Esophagus squamous epithelium (tissue), 5 donors: ENCODE data around the gene NOD1. TPM values are rescaled to one million over a fixed set of nuclear protein-coding genes. Genes with fewer than 3 reads are reported as not detected.

ENCODE experiments used
- DNase-seq: peaks from one replicate; lab custom pipeline; 2025; lab: John Stamatoyannopoulos, UW
- H3K27ac ChIP-seq, 4 donors: fragments of 200-600 bp; sonication (generic); one replicate each; pipeline ENCODE4 v1.5.1; 2016 to 2019; ENCODE audit warnings: mild to moderate bottlenecking in 1 of 4
- H3K27me3 ChIP-seq, 4 donors: fragments of 200-600 bp; sonication (generic); 1 replicate in 3 of 4; 2 replicates in 1 of 4; pipeline versions ENCODE4 v1.5.1 to v1.6.0; 2017 to 2021; ENCODE audit warnings: antibody characterized with exemption in 1 of 4
- H3K36me3 ChIP-seq, 3 donors: fragments of 200-600 bp; sonication (generic); one replicate each; pipeline ENCODE4 v1.5.1; 2016 to 2019
- H3K4me1 ChIP-seq, 3 donors: fragments of 200-600 bp; sonication (generic); one replicate each; pipeline ENCODE4 v1.5.1; 2017 to 2019
- H3K4me3 ChIP-seq, 4 donors: fragments of 200-600 bp; sonication (generic); 1 replicate in 3 of 4; 2 replicates in 1 of 4; pipeline ENCODE4 v1.5.1; 2016 to 2019; ENCODE audit warnings: mild to moderate bottlenecking in 2 of 4, moderate library complexity in 1 of 4
- H3K9me3 ChIP-seq, 3 donors: fragments of 200-600 bp; sonication (generic); one replicate each; pipeline ENCODE4 v1.5.1; 2016 to 2019
- POLR2A ChIP-seq, 4 donors: fragments of 450-650 bp; IDR thresholded peaks; one replicate each; pipeline ENCODE4 v1.6.1; 2017; ENCODE audit warnings: antibody characterized with exemption in 4 of 4, mild to moderate bottlenecking in 4 of 4, moderate library complexity in 3 of 4
- WGBS, 2 donors: methylation state at CpG; one replicate each; pipeline ENCODE4 v1.1.5; 2018; 5-methylcytosine and 5-hydroxymethylcytosine counted together
- intact Hi-C: fragments of 100-400 bp; cut with DNase I; formaldehyde crosslinking; loops from one replicate; pipeline ENCODE4 v1.15.0; 2022
- total RNA-seq, 4 donors: library from RNA; depleted of rRNA; stranded (reverse); fragments of >200 nt; gene quantifications; one replicate each; pipeline ENCODE4 v1.1.0, GENCODE V29; 2016
- TF ChIP-seq, protein P1 (sequence below), 6 experiments: fragments of 450-650 bp in 4 of 6; fragments of 200-600 bp in 2 of 6; sonication (generic) in 2 of 6; IDR thresholded peaks; one replicate each; pipeline ENCODE4 v1.5.1; 2016 to 2019; ENCODE audit warnings: antibody characterized with exemption in 6 of 6, mild to moderate bottlenecking in 4 of 6, moderate library complexity in 4 of 6
- donor health status: DM: yes; HTN: yes; CAD: no.

The NOD1 gene
- total RNA-seq, 4 donors from 2014 or later = 4.2 to 13.0 (median 6.2) TPM

- H3K4me3 ChIP-seq = peak overlapping the region in 1 of 4 donors; percentile 27
- no peak for TF ChIP-seq POLR2A (IDR thresholded peaks at IDR 0.05)
- TF ChIP-seq, protein P1, sequence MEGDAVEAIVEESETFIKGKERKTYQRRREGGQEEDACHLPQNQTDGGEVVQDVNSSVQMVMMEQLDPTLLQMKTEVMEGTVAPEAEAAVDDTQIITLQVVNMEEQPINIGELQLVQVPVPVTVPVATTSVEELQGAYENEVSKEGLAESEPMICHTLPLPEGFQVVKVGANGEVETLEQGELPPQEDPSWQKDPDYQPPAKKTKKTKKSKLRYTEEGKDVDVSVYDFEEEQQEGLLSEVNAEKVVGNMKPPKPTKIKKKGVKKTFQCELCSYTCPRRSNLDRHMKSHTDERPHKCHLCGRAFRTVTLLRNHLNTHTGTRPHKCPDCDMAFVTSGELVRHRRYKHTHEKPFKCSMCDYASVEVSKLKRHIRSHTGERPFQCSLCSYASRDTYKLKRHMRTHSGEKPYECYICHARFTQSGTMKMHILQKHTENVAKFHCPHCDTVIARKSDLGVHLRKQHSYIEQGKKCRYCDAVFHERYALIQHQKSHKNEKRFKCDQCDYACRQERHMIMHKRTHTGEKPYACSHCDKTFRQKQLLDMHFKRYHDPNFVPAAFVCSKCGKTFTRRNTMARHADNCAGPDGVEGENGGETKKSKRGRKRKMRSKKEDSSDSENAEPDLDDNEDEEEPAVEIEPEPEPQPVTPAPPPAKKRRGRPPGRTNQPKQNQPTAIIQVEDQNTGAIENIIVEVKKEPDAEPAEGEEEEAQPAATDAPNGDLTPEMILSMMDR (IDR thresholded peaks at IDR 0.05) = no peak
- peaks cover 0 to 5% (median 0%) of the 10 kb centered on the region in 3 donors for H3K36me3 ChIP-seq
- H3K27ac ChIP-seq = peak overlapping the region; percentile 63 to 85 (median 81)
- H3K4me1 ChIP-seq = peaks cover 30 to 98% (median 62%) of the 10 kb centered on the region in 3 donors
- 66 to 71% methylated on average over 14 of the region's 14 CpGs for WGBS, 2 donors
- intact Hi-C loops = no loop called here
- H3K9me3 ChIP-seq = no peaks in the 10 kb centered on the region
- DNase-seq = no peak
- H3K27me3 ChIP-seq = no peaks in the 10 kb centered on the region
Measured at GRCh38 chr7:30470163-30470770, 8.3 kb downstream of the NOD1 start.

DNA sequence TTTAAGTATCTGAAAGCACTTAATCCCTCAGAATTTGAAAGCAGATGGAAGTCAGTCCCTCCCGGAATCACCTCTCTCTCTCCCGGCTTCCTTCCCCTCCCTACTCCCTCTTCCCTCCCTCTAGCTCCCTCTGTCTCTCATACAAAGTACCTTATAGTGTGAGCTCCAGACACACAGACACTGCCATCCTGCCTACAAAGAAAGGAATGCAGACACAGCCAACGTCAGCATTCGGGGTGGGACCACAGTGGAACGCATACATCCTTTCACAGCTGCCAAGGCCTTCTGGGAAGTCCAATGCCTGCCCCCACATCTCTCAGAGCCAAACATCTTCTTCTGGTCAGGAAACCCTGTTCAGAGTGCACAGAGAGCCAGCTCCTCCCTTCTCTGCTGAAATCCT is 9.3 kb downstream of the NOD1 start:
- Histone ChIP-seq H3K4me1 (peaks cover 30 to 100% (median 64%) of the 10 kb centered on the region in 3 donors), H3K27me3 (no peaks in the 10 kb centered on the region), H3K4me3 (peak overlapping the region in 2 of 4 donors; percentile 1 to 27), H3K9me3 (no peaks in the 10 kb centered on the region), H3K27ac (peak overlapping the region; percentile 63 to 85 (median 81)), H3K36me3 (peaks cover 0 to under 1% (median 0%) of the 10 kb centered on the region in 3 donors)
- WGBS, 2 donors = 19 to 27% methylated on average over 2 to 5 of the region's 5 CpGs
- intact Hi-C loops = no loop called here
- TF ChIP-seq, protein P1 (IDR thresholded peaks at IDR 0.05) = peak in 4 of 6 experiments; percentile 14 to 37 (median 26)
- no peak for TF ChIP-seq POLR2A (IDR thresholded peaks at IDR 0.05)
- no peak for DNase-seq

DNA sequence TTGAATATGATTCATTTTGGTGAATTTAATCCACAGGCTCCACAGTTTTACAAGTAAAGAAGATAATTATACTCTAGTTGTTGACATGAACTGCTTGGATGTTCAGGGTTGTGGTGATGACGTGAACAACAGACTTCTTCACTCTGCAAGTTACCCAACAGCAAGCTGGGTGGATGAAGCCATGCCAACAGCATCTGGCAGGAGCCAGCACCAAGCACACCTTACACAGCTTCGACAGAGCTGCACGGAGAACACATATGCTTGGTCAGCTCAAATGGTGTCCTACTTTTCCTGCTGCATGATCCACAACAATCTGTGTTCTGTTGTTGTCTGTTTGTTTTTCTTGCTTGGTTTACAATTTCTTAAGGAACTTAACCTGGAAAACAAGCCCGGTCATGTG is 9.8 kb downstream of the NOD1 start:
- Histone ChIP-seq H3K36me3 (no peaks in the 10 kb centered on the region), H3K9me3 (no peaks in the 10 kb centered on the region), H3K4me1 (peaks cover 30 to 100% (median 69%) of the 10 kb centered on the region in 3 donors), H3K4me3 (peak overlapping the region in 2 of 4 donors; percentile 1 to 27), H3K27ac (peak overlapping the region; percentile 63 to 85 (median 81)), H3K27me3 (no peaks in the 10 kb centered on the region)
- DNase-seq = no peak
- TF ChIP-seq, protein P1 (IDR thresholded peaks at IDR 0.05) = no peak
- no peak for TF ChIP-seq POLR2A (IDR thresholded peaks at IDR 0.05)
- intact Hi-C loops = no loop called here
- 43 to 58% methylated on average over 4 of the region's 4 CpGs for WGBS, 2 donors

- Histone ChIP-seq H3K9me3 (no peaks in the 10 kb centered on the region), H3K27ac (peak overlapping the region in 3 of 4 donors; percentile 79 to 85 (median 83)), H3K36me3 (no peaks in the 10 kb centered on the region), H3K4me1 (peaks cover 30 to 98% (median 65%) of the 10 kb centered on the region in 3 donors), H3K27me3 (no peaks in the 10 kb centered on the region), H3K4me3 (no peak overlapping the region)
- TF ChIP-seq, protein P1 (IDR thresholded peaks at IDR 0.05) = no peak
- intact Hi-C loops = no loop called here
- no peak for DNase-seq
- WGBS, 2 donors = 43 to 45% methylated on average over 2 of the region's 2 CpGs
Measured at GRCh38 chr7:30468041-30468440, 10.5 kb downstream of the NOD1 start.

DNA sequence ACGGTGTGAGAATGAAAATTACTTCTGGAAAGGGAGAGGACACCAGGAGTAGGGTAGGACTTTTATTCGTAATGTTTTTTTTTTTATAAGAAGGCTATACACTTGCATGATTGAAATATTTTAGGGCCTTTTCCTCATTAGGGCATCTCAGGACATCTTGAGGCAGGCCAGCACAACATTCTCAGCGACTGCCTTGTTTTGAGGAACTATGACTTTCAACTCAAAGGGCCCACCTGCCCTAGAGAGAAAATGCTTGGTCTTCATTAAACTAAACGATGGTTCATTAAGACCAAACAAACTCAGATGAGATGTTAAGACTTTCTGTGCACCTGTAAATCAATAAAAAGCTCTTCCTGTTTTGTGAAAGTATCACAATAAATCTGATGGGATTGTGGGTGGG is 11.3 kb downstream of the NOD1 start:
- peaks cover 30 to 91% (median 58%) of the 10 kb centered on the region in 3 donors for H3K4me1 ChIP-seq

More for the DNA sequence above, 11.3 kb downstream of the NOD1 start:
- 77 to 85% methylated on average over 4 of the region's 4 CpGs for whole genome bisulfite sequencing, 2 donors
- Histone ChIP-seq H3K9me3 (no peaks in the 10 kb centered on the region), H3K36me3 (no peaks in the 10 kb centered on the region), H3K27me3 (no peaks in the 10 kb centered on the region), H3K27ac (peak overlapping the region in 2 of 4 donors; percentile 79 to 83), H3K4me3 (no peak overlapping the region)
- TF ChIP-seq, protein P1 (IDR thresholded peaks at IDR 0.05) = no peak
- no peak for TF ChIP-seq POLR2A (IDR thresholded peaks at IDR 0.05)
- DNase-seq = no peak
- intact Hi-C loops = no loop called here
